ENCODE results near the gene TMEM203.

Gene TMEM203

DNA sequence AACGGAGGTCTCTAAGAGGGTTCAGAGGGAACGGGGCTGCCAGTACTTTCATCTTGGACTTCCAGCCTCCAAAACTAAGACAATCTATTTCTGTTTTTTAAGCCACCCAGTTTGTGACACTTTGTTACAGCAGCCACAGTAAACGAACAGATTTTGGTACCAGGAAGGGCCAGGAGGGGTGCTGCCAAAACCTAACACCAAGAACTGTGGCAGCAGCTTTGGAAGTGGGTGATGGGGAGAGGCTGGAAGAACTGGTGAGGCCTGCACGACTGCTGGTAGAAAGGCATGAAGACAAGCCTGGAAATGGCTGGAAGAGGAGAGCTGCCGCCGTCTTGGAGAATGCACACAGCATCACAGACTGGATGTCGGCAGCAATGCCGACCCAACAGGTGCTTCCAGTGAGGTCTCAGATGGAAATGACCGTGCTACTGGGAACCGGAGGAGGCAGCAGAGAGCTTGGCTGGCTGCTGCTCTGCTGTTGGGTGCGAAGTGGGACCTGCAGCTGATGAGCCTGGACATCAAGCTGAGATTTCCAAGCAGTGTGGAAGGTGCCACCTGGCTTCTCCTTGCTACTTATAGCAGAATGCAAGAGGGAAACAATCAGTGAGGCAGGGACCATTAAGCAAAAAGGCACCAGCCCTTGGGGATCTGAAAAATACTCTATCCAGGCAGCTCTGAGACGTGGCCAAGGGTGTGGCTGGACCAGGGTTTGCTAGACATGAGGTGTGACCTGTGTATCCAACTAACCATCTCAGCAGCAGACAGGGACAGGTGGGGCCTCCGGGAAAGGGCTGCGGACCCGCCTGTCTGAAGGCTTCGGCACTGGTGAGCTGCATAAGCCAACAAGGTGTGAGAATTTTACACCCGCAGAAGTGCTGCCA is 28.9 kb downstream of the TMEM203 start:
- peak; percentile 23 for DNase-seq

DNA sequence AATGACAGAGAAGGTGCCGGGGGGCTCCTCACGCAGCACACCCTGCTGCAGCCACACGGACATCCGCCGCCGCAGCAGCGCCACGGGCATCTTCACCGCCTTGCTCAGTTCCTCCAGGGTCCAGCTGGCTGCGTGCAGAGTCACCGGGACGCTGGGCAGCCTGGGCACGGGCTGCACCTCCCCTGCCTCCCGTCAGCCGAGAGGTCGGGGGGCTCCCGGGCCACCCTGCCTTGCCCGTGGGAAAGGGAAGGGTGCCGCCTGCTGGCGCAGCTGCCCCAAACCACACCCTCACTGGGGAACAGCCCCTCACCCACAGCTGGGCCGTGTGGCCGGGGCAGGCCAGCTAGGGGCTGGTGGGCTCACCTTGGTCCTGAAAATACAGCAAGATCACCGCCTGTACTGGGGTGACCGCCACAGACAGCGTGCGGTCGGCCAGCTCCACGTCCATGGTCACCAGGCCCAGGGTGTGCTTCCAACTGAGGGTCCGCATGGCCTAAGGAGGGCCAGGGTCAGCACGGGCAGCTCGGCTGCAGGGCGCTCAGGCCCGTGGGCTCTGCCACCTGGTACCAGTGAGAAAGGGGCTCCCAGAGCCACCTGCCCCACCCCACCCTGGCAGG is 30.0 kb downstream of the TMEM203 start:
- DNase-seq = no peak

DNA sequence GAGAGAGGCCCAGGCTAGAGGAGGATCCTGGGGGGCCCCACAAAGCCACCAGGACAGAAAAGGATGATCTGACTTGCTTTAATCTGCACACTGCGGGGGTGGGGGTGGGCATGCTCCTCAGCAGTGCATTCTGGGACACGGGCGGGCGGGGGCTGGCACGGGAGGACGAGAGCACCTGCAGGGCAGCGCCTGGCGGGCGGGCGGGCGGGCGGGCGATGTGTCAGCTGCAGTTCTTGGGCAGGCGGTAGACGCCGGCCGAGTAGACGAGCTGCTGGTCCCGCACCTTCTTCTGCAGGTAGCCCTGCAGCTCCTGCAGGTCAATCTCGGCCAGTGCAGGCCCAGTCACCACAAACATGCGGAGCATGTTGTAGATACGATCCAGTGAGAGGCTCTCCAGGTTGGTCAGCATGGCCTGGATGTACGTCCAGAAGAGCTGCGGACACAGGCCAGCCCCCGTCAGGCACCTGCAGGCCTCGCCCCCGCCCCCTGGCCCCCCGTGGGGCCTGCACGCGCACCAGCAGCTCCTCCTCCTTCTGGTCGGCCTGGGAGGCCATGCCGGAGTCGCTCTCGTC is 30.6 kb downstream of the TMEM203 start:
- DNase-seq = no peak

DNA sequence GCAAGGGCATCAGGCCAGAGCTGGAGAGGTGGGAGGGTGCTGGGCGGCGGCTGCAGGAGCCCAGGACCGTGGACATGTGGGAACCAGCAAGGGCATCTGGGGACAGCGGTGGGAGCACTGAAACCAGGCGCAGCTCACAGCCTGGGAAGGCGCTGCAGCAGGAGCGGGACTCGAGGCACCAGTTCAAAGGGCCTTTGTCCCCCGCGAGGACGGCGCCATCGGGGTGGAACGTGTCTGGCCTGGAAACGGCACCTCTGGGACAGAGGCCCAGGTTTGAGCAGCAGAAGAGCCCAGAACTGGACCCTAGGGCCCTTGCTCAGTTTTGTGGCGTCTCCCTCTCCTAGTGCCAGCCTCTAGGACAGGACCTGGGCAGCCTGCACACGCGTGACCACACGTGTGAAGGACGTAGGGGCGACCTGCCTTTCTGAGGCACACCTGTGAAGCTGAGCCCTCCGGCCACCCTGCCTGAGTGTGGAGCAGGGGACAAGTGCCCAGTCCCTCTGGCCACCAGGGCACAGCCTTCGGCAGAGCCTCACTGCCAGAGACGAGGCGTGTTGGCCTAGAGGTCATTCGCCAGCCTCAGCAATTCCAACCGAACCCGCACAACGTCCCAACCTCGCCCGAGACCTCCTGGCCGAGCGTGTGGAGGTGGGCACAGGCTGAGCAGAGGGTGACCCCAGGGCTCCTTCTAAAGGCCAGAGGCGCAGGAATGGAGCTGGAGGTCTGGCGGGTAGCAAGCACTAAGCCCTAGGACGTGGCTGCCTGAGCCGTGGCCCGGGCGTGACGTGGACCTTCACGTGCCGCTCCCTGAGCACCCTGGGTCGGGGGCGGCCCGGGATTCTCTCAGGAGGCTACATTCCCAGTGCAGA is 31.4 kb downstream of the TMEM203 start:
- DNase-seq = no peak

- no peak for DNase-seq
Observed at GRCh38 chr9:137172901-137173795, 32.3 kb downstream of the TMEM203 start.

DNA sequence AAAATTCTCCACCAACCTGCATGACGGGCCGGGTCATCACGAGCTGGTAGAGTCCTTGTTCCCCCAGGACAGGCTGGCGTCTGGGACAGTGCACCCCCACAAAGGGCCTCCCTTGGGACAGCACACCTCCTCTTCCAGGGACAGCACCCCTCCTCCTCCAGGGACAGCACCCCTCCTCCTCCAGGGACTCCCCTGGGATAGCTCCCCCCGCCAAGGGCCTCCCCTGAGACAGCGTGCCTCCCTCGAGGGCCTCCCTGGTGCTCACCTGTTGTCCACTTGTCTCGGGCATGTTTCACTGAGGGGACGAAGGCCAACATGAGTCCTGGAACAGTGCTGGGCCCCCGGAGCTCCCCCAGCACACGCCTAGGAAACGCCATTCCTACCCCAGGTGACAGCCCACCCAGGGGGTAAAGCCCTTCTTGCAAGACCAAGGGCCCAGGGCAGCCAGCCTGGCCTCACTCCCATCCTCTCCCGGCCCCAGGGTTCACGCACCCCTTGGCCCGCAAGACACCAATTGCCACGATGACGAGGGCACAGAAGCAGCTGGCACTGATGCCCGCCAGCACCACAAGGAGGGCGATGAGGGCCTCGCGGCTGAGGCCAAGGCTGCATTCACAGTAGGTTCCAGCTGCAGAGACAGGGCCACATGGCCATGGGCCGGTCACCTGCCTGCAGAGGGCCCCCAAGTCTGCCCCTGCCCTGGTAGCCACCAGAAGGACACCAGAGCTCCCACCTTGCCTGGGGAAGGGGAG is 34.1 kb downstream of the TMEM203 start:
- DNase-seq = no peak

GRCh38 chr9:137170486-137171148 is 34.8 kb downstream of the TMEM203 start:
- no peak for DNase-seq

GRCh38 chr9:137169896-137170358 is 35.5 kb downstream of the TMEM203 start, which contains the start of gene LRRC26:
Gene LRRC26 (minus strand): TSS chr9:137170051. CDS start chr9:137169943, 108 bp downstream.
- DNase-seq = no peak

GRCh38 chr9:137168904-137169856 is 36.3 kb downstream of the TMEM203 start:
- DNase-seq = no peak

DNA sequence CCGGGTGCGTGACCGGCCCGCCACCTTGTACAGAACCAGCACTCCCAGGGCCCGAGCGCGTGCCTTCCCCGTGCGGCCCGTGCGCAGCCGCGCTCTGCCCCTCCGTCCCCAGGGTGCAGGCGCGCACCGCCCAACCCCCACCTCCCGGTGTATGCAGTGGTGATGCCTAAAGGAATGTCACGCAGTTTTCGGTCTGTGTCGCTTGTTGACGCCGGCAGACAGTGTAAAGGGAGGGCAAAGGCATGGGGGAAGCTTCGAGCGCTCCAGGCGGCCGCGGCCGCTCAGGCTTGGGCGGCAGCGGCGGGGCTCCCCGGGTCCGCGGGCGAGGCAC is 36.9 kb downstream of the TMEM203 start:
- no peak for DNase-seq

GRCh38 chr9:137167747-137168572 is 37.5 kb downstream of the TMEM203 start:
- DNase-seq = no peak

- no peak for DNase-seq
Observed at GRCh38 chr9:137167277-137167746, 38.1 kb downstream of the TMEM203 start.

GRCh38 chr9:137166380-137167229 is 38.8 kb downstream of the TMEM203 start:
- no peak for DNase-seq

GRCh38 chr9:137165250-137165836 is 40.1 kb downstream of the TMEM203 start:
- DNase-seq = no peak

GRCh38 chr9:137164370-137165249 is 40.8 kb downstream of the TMEM203 start:
- no peak for DNase-seq

DNA sequence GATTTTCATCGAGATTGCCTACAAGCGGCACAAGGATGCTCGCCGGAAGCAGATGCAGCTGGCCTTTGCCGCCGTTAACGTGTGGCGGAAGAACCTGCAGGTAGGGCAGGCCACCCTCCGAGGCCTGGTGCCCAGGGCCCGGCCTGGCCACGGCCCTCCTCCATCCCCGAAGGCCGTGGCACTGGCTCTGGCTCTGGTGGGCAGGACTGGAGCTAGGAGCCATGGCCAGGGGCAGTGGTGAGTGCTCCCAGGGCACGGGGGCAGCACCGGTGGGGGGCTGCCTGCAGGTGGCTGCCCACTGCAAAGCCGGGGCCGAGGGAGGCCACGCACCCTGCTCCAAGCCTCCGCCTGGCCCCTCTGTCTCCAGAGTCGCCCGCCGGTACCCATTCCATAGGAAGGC is 41.6 kb downstream of the TMEM203 start:
- DNase-seq = no peak
